T-helper 1 cell (primary cell): ENCODE results near the gene RRP12.
"Not testable (repeated sequence)": the region's sequence is repeated elsewhere in the genome, so short reads cannot be mapped to it uniquely, and the experiment has no call there.

ENCODE experiments used
- DNase-seq, 5 donors: peaks; one replicate each; pipeline ENCODE4 v3.0.0-alpha.2; 2012 to 2020

The RRP12 gene

DNA sequence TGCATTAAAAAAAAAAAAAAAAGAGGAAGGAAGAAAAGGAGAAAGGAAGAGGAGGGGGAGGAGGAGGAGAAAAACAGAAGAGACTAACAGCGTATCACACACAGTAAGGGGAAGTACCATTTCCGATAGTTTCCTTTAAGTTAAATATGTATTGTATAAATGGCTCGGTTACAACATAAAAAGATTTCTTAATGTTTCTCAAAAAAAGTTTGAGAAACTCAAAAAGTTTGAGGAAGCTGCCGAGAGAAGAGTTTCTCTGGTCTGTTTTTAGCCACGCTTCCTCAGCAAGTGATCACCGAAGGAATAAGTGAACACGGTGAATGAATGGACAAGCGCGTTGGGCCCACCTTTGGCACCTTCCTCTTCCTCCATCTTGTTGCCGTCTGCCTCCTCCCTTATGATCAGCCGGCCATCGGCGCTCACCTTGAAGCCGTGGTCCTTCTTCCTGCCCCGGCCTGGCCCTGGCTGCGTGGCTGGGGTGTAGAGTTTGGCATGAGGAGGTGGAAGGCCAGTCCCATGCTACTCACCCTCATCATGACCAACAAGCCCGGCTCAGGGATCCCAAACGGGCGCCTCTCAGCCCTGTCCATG lies 35.3 kb downstream of the RRP12 start:
- DNase-seq, result no peak

DNA sequence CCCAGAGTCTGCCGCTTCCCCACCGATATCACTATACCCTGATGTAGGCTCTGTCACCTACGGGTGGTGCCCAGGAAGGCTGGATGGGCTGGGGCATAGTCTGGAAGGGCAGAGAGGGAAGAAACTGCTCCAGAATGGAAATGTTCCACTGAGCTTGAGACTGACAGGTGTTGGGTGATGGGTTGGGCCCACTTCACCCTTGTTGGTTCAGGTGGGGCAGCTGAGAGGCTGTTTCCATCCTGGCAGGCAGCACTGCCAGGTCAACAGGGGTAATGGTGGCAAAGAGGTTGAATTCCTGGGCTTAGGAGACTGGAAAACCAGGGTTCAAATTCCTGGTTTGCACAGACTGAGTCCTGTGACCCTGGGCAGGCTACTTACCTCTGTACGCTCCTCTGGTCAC lies 38.1 kb downstream of the RRP12 start:
- no peak for DNase-seq

DNA sequence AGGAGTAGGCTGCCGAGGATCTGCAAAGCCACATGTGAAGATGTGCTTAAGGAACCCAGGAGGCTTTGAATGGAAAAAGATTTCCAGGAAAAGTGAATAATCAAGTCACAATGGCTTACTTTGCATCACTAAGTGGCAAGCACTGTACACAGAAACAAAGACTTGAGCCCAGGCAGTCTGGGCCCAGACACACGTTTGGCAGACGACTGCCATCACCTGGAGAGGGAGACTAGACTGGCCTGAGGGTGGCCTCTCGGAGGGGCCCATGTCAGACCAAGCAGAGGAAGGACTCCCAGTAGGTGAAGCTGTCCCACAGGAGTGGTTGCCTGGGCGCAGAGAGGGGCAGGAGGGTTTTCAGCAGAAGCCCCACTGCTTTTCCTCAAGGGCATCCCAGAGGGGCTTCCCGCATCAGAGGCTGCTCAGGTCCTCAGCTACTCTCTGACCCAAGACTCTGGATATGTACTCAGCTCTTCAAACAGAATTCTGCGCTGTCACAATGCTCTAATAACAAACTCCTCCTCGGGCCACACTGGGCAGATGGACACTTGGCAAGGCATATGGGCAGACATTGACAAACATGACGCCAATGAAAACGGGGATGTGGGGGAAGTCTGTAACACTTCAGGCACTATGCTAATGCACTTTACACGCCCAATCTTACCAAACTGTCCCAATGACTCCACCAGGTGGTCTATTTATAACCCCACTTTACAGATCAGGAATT lies 38.7 kb downstream of the RRP12 start:
- DNase-seq, result no peak

DNA sequence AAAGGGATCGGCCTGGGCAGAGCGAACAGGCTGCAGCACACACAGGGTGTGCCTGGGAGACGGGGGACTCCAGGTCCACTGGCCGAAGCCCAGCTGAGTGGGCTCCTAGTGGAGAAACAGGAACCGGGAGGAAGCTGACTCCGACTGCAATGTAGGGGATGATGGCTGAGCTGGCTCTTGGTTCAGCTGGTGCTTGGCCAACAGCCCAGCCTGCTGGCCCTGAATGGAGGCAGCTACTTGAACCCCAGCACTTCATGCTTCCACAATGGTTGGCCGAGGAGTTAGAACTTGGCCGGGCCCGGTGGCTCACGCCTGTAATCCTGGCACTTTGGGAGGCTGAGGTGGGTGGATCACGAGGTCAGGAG lies 39.6 kb downstream of the RRP12 start:
- no peak for DNase-seq

DNA sequence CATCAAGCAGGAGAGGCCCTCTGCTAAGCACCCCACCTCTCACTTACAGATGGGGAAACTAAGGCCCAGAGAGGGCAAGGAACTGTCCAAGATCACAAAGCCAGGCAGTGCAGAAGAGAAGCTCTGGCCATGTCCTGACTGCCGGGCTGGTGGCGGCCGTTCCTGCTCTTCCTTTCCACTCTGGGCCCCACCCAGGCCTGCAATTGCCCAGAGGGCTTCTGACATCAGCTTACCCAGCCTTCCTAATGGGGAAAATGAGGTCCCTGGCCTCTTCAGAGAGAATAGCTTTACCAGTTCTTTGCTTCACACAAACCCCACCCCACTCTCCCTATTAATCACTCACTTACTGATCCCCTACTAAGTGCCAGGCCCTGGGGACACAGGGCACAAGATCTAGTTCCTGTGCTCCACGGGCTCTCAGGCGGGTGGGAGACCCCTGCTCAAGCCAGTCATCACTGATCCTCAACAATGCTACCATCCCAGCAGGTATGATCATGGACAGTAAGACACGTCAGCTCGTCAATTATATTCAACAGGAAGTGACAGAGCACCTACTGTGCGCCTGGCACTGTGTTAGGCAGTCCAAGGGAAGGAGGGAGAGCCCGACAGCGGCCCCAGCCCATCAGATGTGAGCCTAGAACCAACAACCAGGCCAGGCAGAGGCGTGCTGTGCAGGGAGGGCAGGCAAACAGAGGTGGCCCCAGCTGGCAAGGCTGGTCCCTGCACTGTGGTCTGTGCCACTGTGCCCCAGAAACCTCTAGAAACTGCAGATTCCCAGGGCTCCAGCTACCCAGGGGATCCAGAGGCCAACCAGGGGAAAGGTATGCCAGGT lies 40.2 kb downstream of the RRP12 start:
- DNase-seq, result no peak

- DNase-seq, result no peak
Observed at GRCh38 chr10:97358781-97359180, 42.4 kb downstream of the RRP12 start.

GRCh38 chr10:97358349-97358748 lies 42.8 kb downstream of the RRP12 start:
- DNase-seq, result no peak

DNA sequence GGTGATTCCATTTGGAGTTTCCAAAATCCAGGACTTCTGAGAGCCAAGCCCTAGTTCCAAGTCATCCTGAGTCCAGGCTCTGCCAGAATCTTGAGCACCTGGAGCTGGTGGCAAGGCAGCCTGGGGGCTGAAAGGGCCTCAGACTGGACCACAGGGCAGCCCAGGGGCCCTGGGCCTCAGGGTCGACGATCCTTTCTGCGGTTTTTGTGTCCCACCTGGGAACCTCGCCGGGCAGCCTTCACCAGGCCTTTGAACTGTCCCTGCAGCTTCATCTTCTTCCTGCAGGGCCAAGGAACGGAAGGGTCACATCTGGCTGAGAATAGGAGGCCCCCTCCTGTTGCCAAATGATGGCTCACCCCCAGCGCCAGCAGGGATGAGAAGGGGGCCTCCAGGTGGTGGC lies 44.2 kb downstream of the RRP12 start:
- DNase-seq, result no peak

GRCh38 chr10:97356318-97356914 lies 44.7 kb downstream of the RRP12 start:
- no peak for DNase-seq

DNA sequence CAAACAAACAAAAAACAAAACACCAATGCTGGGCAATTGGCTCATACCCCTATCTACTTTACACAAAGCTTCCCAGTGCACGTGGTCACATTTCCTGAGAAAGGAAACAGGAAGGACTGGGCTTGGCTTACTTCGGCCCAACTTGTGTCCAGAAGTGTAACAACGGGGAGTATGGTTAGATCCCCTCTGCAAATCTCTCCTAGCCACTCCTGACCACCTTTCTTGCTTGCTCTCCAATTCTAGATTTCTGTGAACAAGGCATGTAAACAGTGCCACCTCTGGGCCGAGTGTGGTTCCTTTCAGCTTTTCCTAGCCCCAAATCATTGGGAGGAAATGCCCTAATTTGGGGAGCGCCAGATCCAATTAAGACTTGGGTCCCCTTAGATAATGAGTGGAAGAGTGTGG lies 45.6 kb downstream of the RRP12 start:
- DNase-seq, result peak in 1 of 5 donors; percentile 13

GRCh38 chr10:97353945-97354344 lies 47.2 kb downstream of the RRP12 start:
- DNase-seq, result no peak

DNA sequence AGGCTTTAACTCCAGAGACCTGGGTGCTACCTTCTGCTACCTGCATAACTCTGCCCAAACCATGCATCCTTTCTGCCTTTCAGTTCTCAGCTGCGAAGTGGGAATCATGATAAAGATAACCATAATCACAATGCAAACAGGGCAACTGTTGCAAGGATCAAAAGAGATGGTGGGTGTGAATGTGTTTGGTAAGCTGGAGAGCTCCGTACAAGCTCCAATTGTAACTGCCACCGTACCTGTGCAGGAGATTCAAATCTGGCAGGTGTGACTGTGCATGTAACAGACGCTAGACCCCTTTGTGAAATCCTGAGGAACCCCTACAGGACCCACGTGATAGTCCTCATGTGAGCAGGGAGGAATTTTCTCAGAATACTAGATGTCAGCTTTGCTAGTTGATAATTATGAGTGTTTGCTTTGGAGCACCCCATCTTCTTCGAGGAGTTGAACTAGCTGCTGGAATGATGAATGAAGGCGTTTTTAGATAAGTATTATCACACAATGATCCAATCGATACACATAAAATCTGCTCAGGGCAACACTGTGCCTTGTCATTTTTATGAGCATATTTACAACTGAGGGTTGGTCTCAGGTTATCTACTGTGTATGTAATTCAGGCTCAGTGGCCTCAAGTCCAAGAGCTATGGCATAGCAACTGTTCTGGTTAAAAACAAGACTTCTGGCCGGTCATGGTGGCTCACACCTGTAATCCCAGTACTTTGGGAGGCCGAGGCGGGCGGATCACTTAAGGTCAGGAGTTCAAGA lies 51.2 kb downstream of the RRP12 start:
- no peak for DNase-seq

DNA sequence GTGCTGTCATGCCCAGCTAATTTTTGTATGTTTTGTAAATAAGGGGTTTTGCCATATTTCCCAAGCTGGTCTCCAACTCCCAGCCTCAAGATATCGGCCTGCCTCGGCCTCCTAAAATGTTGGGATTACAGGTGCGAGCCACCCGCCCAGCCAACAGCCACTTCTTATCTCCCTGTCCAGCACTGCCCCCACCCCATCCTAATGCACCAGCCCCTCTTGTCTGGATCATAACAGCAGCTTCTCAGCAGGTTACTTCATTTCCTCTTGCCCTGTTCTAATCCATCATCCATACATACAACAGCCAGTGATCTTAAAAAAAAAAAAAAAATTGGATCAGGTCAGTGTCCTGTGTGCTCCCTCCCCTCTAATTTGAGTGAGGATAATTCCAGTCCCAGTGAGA lies 53.8 kb downstream of the RRP12 start:
- DNase-seq, result no peak

DNA sequence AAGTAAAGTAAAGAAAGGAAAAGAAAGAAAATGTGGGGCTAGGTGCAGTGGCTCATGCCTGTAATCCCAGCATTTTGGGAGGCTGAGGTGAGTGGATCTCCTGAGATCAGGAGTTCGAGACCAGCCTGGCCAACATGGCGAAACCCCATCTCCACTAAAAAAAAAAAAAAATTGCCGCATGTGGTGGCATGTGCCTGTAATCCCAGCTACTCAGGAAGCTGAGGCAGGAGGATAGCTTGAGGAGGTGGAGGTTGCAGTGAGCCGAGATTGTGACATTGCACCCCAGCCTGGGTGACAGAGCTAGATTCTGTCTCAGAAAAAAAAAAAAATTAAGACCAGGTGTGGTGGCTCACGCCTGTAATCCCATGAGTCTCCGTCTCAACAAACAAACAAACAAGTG lies 57.5 kb downstream of the RRP12 start:
- DNase-seq, result not testable (repeated sequence)

GRCh38 chr10:97341416-97341815 lies 59.7 kb downstream of the RRP12 start:
- no peak for DNase-seq

DNA sequence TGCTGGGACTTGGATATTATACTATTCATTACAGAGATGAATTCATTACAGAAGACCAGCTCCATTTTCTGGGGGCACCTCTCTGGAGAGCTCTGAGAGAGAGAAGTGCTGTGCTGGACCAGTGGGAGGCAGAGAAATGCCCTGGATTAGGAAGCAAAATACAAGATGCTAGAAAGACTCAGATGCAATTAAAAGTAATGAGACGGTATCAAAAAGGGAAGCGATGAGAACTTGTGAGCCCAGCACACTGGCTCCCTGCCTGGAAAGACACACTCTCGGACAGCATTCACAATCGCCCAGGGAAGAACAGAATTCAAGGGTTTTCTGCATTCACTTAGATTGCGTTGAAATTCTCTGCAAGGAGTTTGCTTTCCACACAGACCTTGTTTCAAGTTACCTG lies 63.1 kb downstream of the RRP12 start:
- no peak for DNase-seq

GRCh38 chr10:97336942-97337831 lies 64.0 kb downstream of the RRP12 start:
- no peak for DNase-seq

DNA sequence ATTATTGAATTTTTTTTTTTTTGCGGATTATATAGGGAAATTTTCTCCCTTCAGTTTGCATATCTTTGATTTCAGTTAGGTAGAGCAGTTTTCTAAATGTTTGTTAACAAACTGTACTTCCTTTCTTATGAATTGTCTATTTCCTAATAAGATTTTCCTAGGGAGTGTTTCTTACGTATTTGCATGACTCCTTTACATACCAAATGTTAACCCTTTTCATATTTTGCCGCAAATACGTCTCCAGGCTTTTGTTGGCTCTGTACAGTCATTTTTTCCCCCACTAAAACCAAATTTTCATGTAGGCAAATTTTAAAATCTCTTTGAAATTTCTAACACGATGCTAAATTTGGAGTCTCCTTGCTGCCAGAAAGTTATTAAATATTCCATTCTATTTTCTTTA lies 64.7 kb downstream of the RRP12 start:
- DNase-seq, result no peak

DNA sequence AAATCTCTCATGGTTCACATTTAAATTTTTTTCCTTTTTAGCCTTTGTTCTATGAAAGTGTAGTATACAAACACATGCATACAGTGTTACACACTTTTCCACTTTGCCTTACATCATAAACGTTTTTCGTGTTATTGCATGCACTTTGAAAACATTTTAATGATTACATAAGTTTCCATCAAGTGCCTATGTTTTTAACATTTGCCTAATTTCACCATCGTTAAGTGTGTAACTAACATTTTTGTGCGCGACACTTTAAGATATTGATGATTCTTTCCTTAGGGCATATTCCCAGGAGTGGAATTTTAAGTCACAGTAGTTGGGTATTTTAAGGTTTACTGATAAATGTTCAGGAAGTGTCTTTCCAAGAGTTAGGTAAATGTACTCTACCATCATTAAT lies 65.1 kb downstream of the RRP12 start:
- DNase-seq, result no peak

DNA sequence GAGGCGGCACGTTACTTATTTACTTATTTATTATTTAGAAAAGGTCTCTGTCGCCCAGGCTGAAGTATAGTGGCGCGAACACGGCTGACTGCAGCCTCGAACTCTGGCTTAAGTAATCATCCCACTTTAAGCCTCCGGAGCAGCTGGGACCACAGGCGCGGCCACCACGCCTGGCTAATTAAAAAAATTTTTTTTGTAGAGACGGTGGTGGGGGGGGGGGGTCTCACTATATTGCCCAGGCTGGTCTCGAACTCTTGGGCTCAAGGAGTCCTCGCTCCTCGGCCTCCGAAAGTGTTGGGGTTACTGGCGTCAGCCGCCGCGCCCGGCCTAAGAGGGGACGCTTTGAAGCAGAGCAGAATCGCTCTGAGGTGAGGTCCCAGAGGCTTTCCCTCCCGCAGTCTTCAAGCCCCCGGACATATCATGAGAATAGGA lies 65.9 kb downstream of the RRP12 start:
- no peak for DNase-seq

GRCh38 chr10:97334370-97335175 lies 66.6 kb downstream of the RRP12 start, which contains the start of gene FRAT2:
Gene FRAT2, minus strand, starts transcription at chr10:97334729. Its CDS starts 157 bp downstream, at chr10:97334572.
- DNase-seq, result peak; percentile 77 to 91 (median 82)
